CD4-positive, alpha-beta T cell treated with Interleukin-6 for 4 hours (primary cell): Measurements from ENCODE around the gene ATP2C2.
"Not testable (repeated sequence)": the region's sequence is repeated elsewhere in the genome, so short reads cannot be mapped to it uniquely, and the experiment has no call there.

Source experiments
- DNase-seq: peaks from one replicate; pipeline ENCODE4 v3.0.0-alpha.2; 2020; ENCODE audit warnings: mixed read lengths

Gene ATP2C2

DNA sequence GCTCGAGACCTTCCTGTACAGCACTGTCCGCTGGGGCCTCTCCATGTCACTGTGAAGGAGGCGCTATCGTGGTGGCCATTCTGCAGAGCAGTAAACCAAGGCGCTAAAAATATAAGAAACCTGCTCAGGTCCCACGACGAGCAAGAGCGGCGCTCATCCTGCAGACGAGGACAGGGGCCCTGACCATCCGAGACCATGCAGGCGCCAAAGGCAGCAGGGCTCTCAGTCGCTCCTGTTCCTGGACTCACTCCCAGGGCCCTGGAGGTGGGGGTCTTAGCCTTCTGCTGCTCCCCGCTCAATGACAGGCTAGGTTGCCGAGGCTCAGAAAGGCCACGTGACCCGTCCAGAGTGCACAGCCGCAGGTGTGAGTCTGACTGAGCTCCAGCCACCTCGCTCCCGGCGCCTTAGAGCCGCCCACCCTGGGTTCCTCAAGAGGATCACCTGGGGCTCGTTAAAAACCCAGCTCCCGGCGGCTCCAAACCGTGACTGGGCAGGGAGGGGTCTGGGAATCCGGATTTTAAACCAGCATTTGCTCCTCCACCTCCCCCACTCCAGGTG, 509 bp upstream of the ATP2C2 start:
- no peak for DNase-seq

DNA sequence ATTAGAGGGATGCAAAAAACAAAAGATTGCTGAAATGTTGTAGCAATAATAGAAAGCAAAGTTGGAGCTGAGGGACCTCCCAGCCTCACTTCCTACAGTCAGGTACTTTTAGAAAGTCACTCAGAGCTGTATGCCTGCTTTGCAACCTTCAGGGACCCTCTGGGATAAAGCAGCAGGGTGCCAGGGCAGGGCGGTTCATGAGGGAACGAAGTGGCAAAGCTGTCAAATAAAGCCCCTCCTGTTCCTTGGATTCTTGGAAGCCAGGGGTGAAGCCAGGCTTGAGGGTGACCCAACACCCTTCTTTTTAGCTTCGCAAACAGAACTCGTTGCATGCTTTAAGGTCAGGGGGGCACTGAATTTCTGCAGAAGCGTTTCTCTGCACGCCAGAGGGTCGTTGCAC, 767 bp downstream of the ATP2C2 start:
- no peak for DNase-seq

DNA sequence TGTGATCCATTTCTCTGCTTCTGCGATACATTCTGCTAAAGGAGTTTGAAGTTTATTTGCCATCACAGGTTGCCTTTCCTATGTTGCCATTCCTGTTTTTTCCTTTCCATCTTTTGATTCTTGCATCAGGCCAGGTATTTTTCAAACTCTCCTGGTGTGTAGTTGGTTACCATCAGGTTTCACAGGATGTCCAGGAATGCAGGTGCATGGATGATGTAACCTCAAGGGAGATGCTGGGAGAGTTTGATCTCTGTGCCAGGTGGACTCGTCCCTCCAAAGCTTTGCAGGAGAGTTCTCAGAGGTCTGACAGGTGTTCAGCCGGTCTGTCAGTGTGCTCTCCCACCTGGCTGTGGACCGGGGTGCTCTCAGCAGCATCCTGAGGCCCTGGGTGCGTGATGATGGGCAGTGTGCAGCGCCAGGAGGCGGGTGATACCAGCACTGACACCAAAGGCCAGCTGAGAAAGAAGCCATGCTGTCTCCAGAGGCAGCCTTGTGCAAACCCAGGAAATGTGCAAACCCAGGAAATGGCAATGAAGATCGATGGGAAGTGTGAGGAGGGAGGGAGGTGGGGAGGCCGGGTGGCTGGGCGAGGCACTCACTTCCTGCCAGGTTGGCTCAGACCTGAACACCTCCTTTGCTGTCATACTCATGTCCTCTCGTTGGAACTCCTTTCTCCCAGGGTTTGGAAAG, 1.7 kb downstream of the ATP2C2 start:
- DNase-seq, result no peak

DNA sequence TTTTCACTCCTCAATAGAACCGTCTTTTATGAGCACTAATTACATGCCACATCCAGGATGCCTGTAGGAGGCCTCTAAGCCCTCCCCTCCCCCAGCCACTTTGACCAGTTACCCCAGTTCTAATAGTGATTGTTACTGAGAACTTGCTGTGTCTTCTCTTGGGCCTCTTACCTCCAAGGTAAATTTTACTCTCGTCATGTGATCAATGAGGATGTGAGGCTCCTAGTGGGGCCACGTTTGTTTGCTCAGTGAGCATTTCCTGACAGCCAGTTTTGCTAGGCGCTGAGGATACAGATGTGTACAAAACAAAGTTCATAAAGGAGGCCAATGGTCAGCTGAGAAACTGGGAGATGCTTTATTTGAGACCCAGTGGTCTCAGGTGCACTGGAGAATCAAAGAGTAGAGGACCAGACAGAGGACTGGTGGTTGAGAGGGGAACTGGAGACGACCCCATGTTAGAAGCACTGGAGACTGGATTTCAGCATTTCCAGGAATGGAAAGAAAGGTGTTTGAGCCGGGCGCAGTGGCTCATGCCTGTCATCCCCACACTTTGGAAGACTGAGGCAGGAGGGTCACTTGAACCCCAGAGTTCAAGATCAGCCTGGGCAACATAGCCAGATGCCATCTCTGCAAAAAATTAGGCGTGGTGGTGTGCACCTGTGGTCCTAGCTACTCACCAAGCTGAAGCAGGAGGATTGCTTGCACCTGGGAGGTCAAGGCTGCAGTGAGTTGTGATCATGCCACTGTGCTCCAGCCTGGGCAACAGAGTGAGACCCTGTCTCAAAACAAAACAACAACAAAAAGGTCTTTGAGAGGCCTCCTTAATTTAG, 2.6 kb downstream of the ATP2C2 start:
- DNase-seq, result no peak

DNA sequence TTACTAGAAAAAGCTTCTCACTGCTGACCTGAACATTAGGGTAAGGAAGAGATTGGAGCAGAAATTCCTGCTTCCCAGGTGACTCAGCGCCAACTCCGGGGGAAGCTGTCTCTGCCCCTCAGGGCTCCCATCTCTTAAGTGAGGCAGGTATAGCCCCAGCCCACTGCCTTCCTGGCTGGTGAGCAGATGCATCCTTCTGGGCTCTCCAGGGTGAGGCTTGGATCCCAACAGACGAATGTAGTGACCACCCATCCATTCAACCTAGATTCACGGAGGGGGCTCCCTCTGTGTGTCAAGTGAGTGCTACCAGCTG, 3.2 kb downstream of the ATP2C2 start:
- no peak for DNase-seq

DNA sequence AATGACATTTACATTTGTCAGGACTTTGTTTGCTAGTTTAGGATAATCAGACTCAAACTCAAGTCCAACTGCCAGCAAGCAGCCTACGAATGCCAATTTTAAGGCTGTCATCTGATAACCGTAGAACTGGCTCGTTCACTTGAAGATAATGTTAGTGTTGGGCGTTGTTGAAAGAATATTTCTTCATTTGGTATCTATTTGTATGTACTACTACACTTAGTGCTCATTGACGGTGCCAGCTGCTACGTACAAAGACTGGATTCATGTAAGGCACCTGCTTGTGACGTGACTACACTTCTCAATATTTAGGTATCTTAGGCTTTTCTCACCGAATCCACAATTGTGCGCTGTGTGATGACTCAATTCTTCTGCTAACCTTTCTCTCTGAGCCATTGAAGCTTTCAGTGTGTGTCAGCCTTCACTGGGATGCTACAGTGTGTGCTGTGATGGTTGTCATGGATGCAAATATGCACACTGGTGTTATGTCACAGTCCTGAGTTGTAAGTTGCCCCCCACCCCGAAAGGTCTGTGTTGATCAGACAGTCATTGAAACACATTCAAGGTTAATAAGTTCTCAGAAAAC, 5.7 kb downstream of the ATP2C2 start:
- no peak for DNase-seq

DNA sequence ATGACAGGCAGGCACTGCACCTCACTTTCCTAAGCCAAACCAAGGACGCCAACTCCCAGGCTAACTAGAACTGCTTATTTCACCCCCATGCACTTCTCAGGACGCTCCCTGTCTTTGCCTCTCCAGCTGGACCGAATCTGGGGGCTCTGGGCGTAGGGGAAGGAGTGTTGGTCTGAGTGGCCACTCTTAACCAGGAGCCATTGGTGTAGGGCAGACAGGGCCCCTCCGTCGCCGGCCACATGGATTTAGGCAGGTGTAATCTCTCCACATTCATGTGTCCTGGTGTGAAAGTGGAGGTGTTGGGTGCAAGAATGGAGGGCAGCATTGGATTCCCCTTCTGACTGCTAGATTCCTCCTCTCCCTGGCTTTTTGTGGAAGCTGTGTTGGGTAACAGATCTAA, 9.8 kb downstream of the ATP2C2 start:
- no peak for DNase-seq

DNA sequence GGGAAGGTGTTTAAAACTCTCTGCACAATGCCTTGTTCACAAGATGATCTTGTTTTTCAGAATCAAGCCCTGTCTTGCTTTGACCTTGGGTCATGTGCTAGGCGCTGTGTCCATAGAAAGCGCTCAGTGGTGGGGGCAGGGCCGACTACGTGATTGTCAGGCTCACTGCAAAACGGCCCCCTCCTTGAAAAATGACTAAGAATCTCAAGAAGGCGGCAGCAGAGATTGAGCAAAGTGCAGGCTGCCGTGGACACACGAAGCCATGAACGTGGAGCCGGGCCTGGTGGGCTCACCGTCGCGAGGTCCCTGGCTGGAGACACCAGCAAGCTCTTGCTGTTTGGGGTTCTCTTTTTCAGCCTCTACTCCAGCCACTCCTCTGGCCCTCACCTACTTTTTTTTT, 10.2 kb downstream of the ATP2C2 start:
- no peak for DNase-seq

DNA sequence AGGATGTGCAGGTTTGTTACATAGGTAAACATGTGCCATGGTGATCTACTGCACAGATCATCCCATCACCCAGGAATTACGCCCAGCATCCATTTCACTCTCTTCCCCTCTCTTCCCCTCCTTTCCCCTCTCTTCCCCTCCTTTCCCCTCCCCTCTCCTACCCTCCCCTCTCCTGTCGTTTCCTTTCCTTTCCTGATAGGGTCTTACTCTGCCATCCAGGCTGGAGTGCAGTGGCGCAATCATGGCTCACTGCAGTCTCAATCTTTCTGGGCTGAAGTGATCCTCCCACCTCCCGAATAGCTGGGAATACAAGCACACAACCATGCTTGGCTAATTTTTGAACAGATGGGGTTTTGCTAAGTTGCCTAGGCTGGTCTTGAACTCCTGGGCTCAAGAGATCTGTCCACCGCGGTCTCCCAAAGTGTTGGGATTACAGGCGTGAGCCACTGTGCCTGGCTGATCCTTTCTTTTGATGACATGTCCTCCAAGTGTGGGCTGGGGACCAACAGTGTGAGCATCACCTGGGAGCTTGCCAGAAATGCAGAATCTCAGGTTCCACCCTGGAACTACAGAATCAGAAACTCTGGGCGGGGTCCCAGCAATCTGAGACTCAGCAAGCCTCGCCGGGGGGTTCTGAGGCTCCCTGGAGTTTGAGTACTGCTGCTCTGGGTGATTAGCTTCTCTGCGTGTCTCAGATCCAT, 10.8 kb downstream of the ATP2C2 start:
- no peak for DNase-seq

DNA sequence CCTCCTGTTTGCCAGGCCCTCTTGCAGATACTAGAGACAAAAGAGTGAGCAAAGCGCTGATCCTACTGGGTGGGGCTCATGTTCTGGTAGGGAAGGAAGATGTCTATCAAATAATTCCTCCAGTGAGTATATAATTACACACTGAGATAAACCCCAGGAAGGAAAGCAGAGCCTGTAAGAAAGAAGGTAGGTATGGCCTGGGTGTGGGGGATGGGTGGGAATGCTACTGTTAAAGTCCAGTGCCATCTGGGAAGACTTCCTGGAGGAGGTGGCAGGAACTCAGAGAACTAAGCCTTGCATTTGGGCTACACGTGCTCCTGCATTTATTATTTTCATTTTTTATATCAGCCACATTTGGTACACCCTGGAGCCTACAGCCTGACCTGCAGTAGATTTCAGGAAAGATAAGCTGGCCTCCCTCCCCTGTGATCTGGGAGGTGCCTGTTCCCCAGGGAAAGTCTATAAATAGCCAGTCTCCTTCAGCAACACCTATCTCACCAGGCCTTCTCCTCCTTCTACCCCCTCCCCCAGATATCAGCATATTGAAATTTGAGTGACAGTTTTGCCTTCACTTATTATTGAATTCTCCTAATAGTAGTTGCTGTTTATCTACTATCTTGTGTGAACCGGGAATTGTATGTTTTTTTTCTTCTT, 11.5 kb downstream of the ATP2C2 start:
- no peak for DNase-seq

DNA sequence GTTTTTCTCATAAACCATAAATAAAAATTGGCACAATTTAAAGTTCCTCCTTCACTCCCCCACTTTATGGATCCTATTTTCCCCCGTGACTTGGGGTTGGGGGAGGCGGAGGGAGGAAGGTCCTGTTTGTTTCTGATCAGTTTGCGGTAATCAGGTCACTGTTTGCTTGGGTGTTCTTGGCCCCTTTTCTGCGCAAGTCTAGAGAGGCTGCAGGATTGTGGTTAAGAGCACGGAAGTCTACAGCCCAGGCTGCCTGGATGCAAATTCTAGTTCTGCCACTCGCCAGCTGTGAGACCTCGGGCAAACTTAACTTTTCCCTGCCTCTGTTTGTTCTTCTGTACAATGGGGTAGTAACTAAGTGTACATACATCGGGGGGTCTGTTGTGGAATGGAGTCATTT, 12.1 kb downstream of the ATP2C2 start:
- DNase-seq, result no peak

DNA sequence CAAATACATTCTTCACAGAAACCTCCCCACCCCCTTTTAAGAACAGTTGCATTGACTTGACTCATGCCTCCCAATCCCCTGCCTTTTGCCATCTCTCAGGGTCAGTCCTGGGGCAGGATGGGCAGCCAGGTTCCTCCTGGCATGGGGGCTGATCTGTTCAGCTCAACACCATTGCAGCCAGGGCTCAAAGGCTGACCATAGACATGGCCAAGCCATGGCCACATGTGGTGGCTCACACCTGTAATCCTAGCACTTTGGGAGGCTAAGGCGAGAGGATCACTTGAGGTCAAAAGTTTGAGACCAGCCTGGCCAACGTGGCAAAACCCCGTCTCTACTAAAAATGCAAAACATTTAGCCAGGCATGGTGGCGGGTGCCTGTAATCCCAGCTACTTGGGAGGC, 14.1 kb downstream of the ATP2C2 start:
- no peak for DNase-seq

DNA sequence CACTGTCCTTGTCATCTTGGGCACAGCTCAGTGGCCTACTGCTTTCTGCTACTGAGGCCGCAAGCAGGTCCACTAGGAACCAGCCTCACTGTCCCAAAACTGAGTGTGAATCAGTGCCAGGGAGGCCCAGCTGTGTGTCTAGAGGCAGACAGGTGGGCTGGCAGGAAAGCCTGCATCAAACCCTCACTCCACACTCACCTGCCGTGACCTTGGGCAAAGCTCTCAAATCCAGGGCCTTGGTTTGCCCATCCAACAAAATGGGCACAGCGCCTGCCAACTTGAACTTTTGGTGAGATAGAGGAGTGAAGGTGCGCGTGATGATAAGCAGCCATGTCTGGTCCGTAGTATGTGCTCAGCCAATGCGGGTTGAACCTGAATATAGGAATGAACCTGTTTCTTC, 14.8 kb downstream of the ATP2C2 start:
- no peak for DNase-seq

DNA sequence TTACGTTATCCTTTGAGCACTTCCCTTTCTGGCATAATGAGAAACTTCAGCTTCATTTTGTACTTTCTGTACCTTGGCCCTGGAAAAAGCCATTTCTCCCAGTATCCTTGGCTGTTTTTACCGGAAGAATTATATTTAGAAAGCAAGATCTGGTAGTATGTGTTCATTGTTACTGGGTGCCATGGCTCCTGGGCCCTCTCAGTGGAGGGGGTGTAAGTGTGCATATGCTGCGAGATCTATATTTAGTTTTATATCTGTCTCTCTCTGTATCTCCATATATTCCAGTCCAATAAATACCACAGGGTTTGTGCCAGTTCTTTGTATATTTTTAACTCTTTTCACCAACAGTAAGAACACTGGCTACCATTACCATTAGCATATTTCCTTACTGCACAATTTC, 17.7 kb downstream of the ATP2C2 start:
- no peak for DNase-seq

DNA sequence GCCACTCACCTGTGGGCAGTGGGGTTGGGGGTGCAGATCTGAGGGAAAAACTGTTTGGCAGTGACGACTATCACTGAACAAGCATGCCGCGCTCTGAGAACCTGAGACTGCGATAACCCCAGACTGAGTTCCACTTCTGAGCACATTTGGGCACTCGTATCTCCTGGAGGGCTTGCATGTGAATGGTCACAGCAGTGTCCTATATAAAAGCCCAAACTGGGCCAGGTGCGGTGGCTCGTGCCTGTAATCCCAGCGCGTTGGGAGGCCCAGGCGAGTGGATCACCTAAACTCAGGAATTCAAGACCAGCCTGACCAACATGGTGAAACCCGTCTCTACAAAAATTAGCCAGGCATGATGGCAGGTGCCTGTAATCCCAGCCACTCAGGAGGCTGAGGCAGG, 18.7 kb downstream of the ATP2C2 start:
- no peak for DNase-seq

DNA sequence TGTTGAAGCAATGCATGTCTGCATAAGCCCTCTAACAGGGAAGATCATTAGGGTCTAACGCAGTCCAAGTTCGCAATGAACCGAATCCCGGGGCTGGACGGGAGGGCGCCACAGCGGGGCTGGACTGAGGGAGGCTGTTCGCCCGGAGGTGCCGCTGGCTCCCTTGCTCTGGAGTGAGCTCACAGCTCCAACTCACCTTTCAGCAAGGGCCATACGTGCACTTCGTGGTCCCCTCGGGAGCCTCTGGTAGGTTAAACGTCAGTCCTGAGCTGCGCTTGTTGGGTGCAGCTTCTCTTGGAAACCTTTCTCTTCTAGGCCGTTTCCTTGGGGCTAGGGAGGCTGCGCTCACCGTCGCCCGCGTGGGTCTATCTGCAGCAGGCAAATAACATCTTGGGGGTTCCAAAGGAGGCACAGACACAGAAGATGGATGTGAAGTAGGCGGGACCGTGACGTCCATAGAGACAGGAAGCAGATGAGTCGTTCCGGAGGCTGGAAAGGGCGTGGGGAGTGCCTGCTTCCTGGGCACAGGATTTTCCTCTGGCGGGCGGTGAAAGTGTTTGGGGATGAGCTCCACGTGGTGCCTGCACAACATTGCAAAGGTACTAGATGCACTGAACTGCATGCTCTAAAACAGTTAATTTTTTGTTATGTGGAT, 21.9 kb downstream of the ATP2C2 start:
- DNase-seq, result no peak

DNA sequence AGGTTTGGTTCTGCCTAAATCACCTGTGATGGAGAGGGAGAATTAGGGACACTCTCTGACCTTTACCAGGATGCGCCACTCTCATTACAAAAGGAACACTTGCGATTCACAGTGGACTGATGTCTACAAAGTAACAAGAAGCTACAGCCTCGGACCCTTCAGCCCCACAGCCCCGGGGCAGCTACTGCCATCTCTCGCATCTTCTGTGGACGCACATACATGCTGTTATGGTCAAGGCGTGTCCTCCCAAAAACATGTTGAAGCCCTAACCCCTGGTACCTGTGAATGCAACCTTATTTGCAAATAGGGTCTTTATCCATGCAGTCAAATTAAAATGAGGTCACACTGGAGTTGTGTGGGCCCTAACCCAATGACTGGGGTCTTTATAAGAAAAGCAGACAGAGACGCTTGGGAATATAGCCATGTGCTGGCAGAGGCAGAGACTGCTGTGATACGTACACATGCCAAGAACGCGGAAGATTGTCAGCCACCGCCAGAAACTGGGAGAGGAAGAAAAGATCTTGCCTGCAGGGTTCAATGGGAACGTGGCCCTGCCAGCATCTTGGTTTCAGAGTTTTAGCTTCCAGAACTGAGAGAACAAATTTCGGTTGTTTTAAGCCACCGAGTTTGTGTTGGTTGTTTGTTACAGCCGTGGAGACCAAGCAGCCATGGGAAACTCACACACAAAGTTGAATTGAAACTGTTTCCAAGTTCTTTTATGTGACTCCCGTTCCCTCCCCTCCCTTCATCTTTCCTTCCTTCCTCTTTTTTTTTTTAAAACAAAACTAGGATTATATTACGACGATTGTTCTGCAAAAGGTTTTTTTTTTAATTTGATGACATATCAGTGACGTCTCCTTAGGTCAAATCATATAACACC, 23.1 kb downstream of the ATP2C2 start:
- DNase-seq, result no peak

DNA sequence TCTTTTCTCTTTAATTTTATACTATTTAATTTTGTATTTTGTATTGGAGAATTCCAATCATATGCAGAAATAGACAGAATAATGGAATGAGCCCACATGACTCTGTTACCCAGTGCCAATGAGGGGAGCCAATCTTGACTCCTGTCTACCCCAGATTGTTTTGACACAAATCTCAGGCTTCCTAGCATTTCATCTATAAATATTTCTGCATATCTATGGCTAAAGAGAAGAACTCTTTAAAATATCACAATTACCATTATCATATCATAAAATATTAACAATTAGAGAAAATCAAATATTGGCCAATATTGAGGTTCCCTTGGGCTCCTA, 23.7 kb downstream of the ATP2C2 start:
- no peak for DNase-seq

DNA sequence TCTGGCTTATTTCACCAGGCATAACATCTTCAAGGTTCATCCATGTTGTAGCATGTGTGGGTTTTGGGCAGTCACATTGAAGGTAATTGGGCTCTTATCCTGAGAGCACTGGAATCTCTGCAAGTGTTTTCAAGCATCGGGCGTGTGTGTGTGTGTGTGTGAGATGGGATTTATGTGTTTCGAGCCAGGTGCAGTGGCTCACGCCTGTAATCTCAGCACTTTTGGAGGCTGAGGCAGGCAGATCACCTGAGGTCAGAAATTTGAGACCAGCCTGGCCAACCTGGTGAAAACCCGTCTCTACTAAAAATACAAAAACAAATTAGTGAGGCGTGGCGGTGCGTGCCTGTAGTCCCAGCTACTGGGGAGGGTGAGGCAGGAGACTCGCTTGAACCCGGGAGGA, 27.7 kb downstream of the ATP2C2 start:
- not testable (repeated sequence) for DNase-seq

DNA sequence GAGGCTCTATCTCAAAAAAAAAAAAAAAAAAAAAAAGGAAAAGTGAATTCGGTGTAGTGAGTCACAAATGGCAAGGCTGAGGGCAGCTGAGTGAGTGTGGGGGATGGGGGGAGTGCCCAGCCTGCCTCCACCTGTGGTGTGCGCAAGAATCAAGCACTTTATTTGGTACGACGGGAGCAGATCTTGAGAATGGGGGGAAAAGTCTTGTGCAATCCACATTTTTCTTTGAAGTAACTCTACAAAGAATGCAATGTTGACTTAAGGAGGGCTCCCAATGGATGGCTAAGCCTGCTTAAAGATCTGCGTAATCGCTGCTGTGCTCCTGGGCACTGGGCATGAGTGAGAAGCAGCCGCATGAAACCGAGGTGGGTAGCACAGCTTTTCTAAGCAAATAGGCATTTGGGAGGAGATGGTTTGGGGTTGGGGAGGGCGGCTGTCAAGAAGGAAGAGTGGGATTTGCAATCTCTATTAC, 28.2 kb downstream of the ATP2C2 start:
- DNase-seq, result no peak

DNA sequence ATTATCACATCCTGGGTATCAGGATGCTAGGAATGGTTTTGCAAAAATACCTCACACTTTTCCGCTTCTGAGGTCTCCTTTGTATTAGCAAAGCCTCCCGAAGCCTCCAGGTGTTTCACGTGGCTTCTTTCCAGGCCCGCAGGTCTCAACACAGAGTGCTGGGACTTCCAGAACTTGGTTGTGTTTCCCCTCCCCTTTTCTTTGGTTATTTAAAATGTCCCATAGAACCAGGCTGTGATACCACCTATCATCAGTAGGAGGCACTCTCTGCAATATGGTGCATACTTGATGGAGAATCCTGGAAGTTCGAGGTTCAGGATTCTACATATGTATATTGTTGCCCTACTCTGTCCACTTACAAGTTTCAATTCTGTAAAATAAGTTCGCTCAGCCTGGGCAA, 28.8 kb downstream of the ATP2C2 start:
- DNase-seq, result no peak
